GM13977 (cell line): ENCODE results near the gene SMARCAL1.

Source experiments
- DNase-seq: peaks from one replicate; pipeline ENCODE4 v3.0.0; 2012; ENCODE audit warnings: low spot score
- CTCF ChIP-seq: IDR thresholded peaks from 2 replicates; pipeline ENCODE4 v1.5.1; 2012; ENCODE audit warnings: mild to moderate bottlenecking, control low read depth; ENCODE audit not compliant: insufficient read depth; ENCODE audit errors: extremely low read depth, missing control alignments
- in situ Hi-C: fragments of 300-500 bp; cut with MboI; formaldehyde crosslinking; loops from one replicate; pipeline ENCODE4 v1.12.0; 2022; ENCODE audit warnings: low sequenced_read_pairs, low pct_unique_long_range_greater_than_20kb, mixed read lengths, inconsistent platforms; ENCODE audit not compliant: unreplicated experiment

The SMARCAL1 gene

GRCh38 chr2:216426166-216426777 is 14.0 kb downstream of the SMARCAL1 start:
- DNase-seq: no peak
- TF ChIP-seq CTCF: no peak
- in situ Hi-C loops: no loop called here

- in situ Hi-C loops: no loop called here
- no peak for DNase-seq
- TF ChIP-seq CTCF: no peak
Observed at GRCh38 chr2:216426938-216427337, 14.7 kb downstream of the SMARCAL1 start.

GRCh38 chr2:216428618-216429350 is 16.5 kb downstream of the SMARCAL1 start:
- in situ Hi-C loops: no loop called here

GRCh38 chr2:216429428-216429827 is 17.1 kb downstream of the SMARCAL1 start:
- in situ Hi-C loops: no loop called here
- no peak for TF ChIP-seq CTCF
- no peak for DNase-seq

More at GRCh38 chr2:216428618-216429350, 16.5 kb downstream of the SMARCAL1 start:
- TF ChIP-seq CTCF: no peak
- DNase-seq: no peak

- TF ChIP-seq CTCF: no peak
- no peak for DNase-seq
- in situ Hi-C loops: no loop called here
Observed at GRCh38 chr2:216430811-216431530, 18.7 kb downstream of the SMARCAL1 start.

- no peak for TF ChIP-seq CTCF
- no peak for DNase-seq
- in situ Hi-C loops: no loop called here
Observed at GRCh38 chr2:216431531-216431856, 19.2 kb downstream of the SMARCAL1 start.
